Colonic mucosa (tissue), 4 donors: Measurements from ENCODE around the gene AKR1B15. TPM values are rescaled to one million over a fixed set of nuclear protein-coding genes. Genes with fewer than 3 reads are reported as not detected.

Source experiments
- DNase-seq: peaks from one replicate; pipeline ENCODE4 v3.0.0-alpha.2; 2020
- H3K27ac ChIP-seq: fragments of 200-600 bp; one replicate; pipeline ENCODE4 v1.8.0; 2021
- H3K27me3 ChIP-seq: fragments of 200-600 bp; one replicate; pipeline ENCODE4 v1.8.0; 2021
- H3K36me3 ChIP-seq: fragments of 200-600 bp; one replicate; pipeline ENCODE4 v1.8.0; 2021
- H3K4me1 ChIP-seq: fragments of 200-600 bp; one replicate; pipeline ENCODE4 v1.8.0; 2021; ENCODE audit warnings: mild to moderate bottlenecking
- H3K4me3 ChIP-seq: fragments of 200-600 bp; one replicate; pipeline ENCODE4 v1.8.0; 2021
- H3K9ac ChIP-seq, 2 donors: one replicate each; pipeline ENCODE4 v1.7.0; 2013; ENCODE audit warnings: control low read depth in 2 of 2, low read depth in 2 of 2, low read length in 2 of 2
- H3K9me3 ChIP-seq: fragments of 200-600 bp; one replicate; pipeline ENCODE4 v1.8.0; 2021
- intact Hi-C: fragments of 100-400 bp; cut with DNase I; formaldehyde crosslinking; loops from one replicate; pipeline ENCODE4 v1.14.1; 2022
- total RNA-seq, 2 donors: library from RNA; stranded (reverse); fragmentation: NEBNext Ultra II Directional in 1 of 2; extraction: Animal tissue kit (Norgen Biotek cat#: 25700) in 1 of 2; gene quantifications; one replicate each; pipeline ENCODE4 v1.2.1, GENCODE V29; 2021
- TF ChIP-seq, protein P1 (sequence below): fragments of 200-600 bp; IDR thresholded peaks from one replicate; pipeline ENCODE4 v1.8.0; 2022; ENCODE audit warnings: antibody characterized with exemption, mild to moderate bottlenecking
- donor health status: healthy.
- donor health status: DM: no; HTN: no; CAD: no.
- donor health status: DM: no; HTN: no; CAD: no.

AKR1B15 gene
- total RNA-seq, 2 donors from 2014 or later, result 6.5 to 10.6 TPM

DNA sequence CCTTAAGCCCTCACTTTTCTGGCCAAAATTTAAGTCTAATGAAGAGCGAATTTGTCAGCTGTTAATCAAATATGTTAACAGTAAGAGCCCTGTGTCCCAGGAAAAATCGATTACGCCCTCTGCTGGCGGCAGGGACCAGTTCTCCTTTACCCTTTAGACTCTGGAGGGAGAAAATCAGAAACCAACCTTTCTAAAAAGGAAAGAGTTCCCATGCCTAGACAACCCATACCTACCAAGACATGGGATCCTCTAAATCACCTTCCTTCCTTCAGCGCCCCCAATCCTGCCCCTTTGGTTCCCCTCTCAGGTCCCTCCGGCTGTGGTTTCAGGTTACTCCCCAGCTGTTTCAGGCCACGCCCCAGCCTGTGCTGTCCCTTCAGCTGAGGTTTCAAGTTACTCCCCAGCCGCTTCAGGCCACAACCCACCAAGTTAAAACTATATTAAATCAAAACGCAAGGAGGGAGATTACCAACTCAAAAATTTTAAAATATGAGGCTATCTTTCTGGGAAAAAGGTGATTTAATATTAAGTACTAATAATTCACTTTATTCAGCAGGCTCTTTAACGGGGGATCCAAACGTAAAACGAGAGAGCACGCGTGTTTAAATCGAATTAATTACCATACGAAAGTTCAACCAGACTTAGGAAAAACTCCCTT, 1.4 kb upstream of the AKR1B15 start:
- Histone ChIP-seq H3K27ac (no peak overlapping the region), H3K27me3 (no peaks in the 10 kb centered on the region), H3K36me3 (no peaks in the 10 kb centered on the region), H3K4me3 (peak overlapping the region; percentile 26), H3K9ac (peak overlapping the region in 1 of 2 donors; percentile 37), H3K4me1 (no peaks in the 10 kb centered on the region), H3K9me3 (no peaks in the 10 kb centered on the region)
- intact Hi-C loops, result loop anchor here (2.0 kb wide), 1 partner anchor 29 kb away; no protein-coding TSS in a partner anchor
- DNase-seq, result peak; percentile 85
- TF ChIP-seq, protein P1, sequence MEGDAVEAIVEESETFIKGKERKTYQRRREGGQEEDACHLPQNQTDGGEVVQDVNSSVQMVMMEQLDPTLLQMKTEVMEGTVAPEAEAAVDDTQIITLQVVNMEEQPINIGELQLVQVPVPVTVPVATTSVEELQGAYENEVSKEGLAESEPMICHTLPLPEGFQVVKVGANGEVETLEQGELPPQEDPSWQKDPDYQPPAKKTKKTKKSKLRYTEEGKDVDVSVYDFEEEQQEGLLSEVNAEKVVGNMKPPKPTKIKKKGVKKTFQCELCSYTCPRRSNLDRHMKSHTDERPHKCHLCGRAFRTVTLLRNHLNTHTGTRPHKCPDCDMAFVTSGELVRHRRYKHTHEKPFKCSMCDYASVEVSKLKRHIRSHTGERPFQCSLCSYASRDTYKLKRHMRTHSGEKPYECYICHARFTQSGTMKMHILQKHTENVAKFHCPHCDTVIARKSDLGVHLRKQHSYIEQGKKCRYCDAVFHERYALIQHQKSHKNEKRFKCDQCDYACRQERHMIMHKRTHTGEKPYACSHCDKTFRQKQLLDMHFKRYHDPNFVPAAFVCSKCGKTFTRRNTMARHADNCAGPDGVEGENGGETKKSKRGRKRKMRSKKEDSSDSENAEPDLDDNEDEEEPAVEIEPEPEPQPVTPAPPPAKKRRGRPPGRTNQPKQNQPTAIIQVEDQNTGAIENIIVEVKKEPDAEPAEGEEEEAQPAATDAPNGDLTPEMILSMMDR, result peak; percentile 89

GRCh38 chr7:134549366-134549765, 456 bp downstream of the AKR1B15 start:
- DNase-seq, result no peak
- H3K9me3 ChIP-seq, result no peaks in the 10 kb centered on the region
- no peaks in the 10 kb centered on the region for H3K27me3 ChIP-seq
- H3K9ac ChIP-seq, result no peak overlapping the region
- intact Hi-C loops, result loop anchor here (2.0 kb wide), 1 partner anchor 31 kb away; no protein-coding TSS in a partner anchor
- TF ChIP-seq, protein P1, result no peak
- H3K4me1 ChIP-seq, result no peaks in the 10 kb centered on the region
- no peaks in the 10 kb centered on the region for H3K36me3 ChIP-seq
- no peak overlapping the region for H3K27ac ChIP-seq
- no peak overlapping the region for H3K4me3 ChIP-seq

DNA sequence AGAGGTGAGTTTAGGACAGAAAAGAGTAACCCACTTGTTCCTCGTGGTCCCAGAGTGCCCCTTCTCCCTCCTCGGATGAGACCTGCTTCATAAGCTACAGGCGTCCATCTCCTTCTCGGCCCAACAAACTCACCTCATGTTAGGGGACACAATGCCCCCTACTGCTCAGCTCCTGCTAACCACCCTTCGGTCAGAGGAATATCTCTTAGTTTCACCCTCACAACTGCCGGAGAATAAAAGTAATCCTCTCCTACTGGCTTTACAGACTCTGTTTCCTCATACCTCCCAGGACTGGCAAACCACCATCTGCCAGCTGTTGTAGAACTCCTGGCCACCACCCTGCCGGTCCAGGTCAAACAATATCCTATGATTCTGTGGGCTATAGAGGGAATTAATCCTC, 3.2 kb downstream of the AKR1B15 start:
- peak overlapping the region; percentile 7 for H3K27ac ChIP-seq
- DNase-seq, result peak; percentile 44
- H3K27me3 ChIP-seq, result no peaks in the 10 kb centered on the region
- intact Hi-C loops, result no loop called here
- no peaks in the 10 kb centered on the region for H3K9me3 ChIP-seq
- no peaks in the 10 kb centered on the region for H3K4me1 ChIP-seq
- no peak overlapping the region for H3K4me3 ChIP-seq
- no peaks in the 10 kb centered on the region for H3K36me3 ChIP-seq
- TF ChIP-seq, protein P1, result no peak
- H3K9ac ChIP-seq, result no peak overlapping the region

GRCh38 chr7:134553976-134554375, 5.1 kb downstream of the AKR1B15 start:
- intact Hi-C loops, result no loop called here
- Histone ChIP-seq H3K4me1 (no peaks in the 10 kb centered on the region), H3K27me3 (no peaks in the 10 kb centered on the region), H3K4me3 (no peak overlapping the region), H3K9me3 (no peaks in the 10 kb centered on the region), H3K9ac (no peak overlapping the region), H3K36me3 (no peaks in the 10 kb centered on the region), H3K27ac (no peak overlapping the region)
- TF ChIP-seq, protein P1, result no peak
- DNase-seq, result no peak

- DNase-seq, result peak; percentile 35
- no peak overlapping the region for H3K9ac ChIP-seq
- H3K36me3 ChIP-seq, result no peaks in the 10 kb centered on the region
- intact Hi-C loops, result no loop called here
- TF ChIP-seq, protein P1, result no peak
- H3K27me3 ChIP-seq, result no peaks in the 10 kb centered on the region
- H3K27ac ChIP-seq, result no peak overlapping the region
- no peaks in the 10 kb centered on the region for H3K4me1 ChIP-seq
- H3K4me3 ChIP-seq, result no peak overlapping the region
- no peaks in the 10 kb centered on the region for H3K9me3 ChIP-seq
These were observed 5.6 kb downstream of the AKR1B15 start for GRCh38 chr7:134554417-134554966.
